NT2/D1 (cell line): ENCODE measurements around the gene TTC13.

Experiments
- DNase-seq: peaks from one replicate; pipeline ENCODE4 v3.0.0-alpha.2; 2011; ENCODE audit warnings: low read depth, low spot score
- H3K27me3 ChIP-seq: 2 replicates; pipeline ENCODE4 v1.6.0; 2011; ENCODE audit warnings: mild to moderate bottlenecking; ENCODE audit not compliant: insufficient read length, insufficient read depth
- H3K36me3 ChIP-seq: 2 replicates; pipeline ENCODE4 v1.6.1; 2011; ENCODE audit warnings: mild to moderate bottlenecking, low read length, mixed read lengths; ENCODE audit not compliant: insufficient read depth, insufficient read length
- H3K4me1 ChIP-seq: 2 replicates; pipeline ENCODE4 v1.5.1; 2011; ENCODE audit not compliant: insufficient read depth, insufficient read length
- H3K4me3 ChIP-seq: 2 replicates; pipeline ENCODE4 v1.5.1; 2011; ENCODE audit warnings: low read depth; ENCODE audit not compliant: insufficient read length
- H3K9ac ChIP-seq: 2 replicates; pipeline ENCODE4 v1.6.0; 2011; ENCODE audit warnings: low read depth; ENCODE audit not compliant: insufficient read length
- H3K9me3 ChIP-seq: 2 replicates; pipeline ENCODE4 v1.5.1; 2011; ENCODE audit warnings: mild to moderate bottlenecking, low read length; ENCODE audit not compliant: insufficient read depth
- SUZ12 ChIP-seq: IDR thresholded peaks from 2 replicates; pipeline ENCODE4 v1.6.1; 2011; ENCODE audit not compliant: insufficient read length, insufficient read depth; ENCODE audit errors: extremely low read depth
- YY1 ChIP-seq: IDR thresholded peaks from 2 replicates; pipeline ENCODE4 v1.6.1; 2011; ENCODE audit not compliant: insufficient read length, insufficient read depth
- ZNF274 ChIP-seq: IDR thresholded peaks from 2 replicates; pipeline ENCODE4 v1.6.1; 2011; ENCODE audit warnings: mild to moderate bottlenecking, low read depth, low read length

The TTC13 gene

DNA sequence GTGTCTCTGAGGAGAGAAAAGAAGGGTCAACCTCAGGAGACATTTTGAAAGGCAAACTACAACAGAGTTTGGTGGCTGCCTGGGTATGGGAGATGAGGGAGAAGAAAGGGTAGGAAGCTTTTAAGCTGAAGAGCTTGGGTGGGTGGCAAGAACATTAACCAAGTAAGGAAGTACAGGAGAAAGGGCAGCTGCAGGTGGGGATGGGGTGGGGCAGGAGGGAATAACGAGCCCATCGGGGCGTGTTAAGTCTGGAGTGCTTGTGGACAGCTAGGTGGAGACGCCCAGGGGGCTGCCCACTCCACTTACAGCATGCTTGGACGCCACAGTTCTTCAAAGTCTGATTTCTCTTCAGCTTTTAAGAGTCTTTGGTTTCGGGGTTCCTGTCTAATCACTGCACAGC lies 42.8 kb downstream of the TTC13 start:
- Histone ChIP-seq H3K36me3 (peaks cover 2% of the 10 kb centered on the region), H3K27me3 (no peaks in the 10 kb centered on the region), H3K9ac (no peak overlapping the region), H3K9me3 (no peaks in the 10 kb centered on the region), H3K4me1 (no peaks in the 10 kb centered on the region), H3K4me3 (no peak overlapping the region)
- no peak for TF ChIP-seq ZNF274
- no peak for TF ChIP-seq SUZ12
- TF ChIP-seq YY1 = no peak
- DNase-seq = no peak

DNA sequence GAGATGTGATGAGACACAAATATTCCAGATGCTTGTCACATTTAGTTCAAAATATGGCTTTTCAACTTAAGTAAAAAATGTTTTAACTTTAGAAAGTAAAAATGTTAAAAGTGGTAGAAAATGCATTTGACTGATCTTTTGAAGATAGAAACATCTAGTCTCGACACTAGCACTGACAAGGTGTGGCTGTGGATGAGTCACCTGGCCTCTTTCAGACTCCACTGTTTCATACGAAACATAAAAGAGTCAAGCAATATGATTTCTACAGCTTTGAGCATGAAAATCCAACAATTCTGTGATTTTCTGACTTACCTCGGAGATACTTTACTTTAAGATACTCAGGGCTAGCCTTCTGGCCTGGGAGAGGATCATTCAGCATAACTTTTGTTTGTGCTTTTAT lies 47.7 kb downstream of the TTC13 start:
- H3K9ac ChIP-seq = no peak overlapping the region
- H3K36me3 ChIP-seq = peaks cover 11% of the 10 kb centered on the region
- TF ChIP-seq SUZ12 (no peak), ZNF274 (no peak), YY1 (no peak)
- DNase-seq = no peak
- no peaks in the 10 kb centered on the region for H3K9me3 ChIP-seq
- no peaks in the 10 kb centered on the region for H3K27me3 ChIP-seq
- H3K4me1 ChIP-seq = no peaks in the 10 kb centered on the region
- H3K4me3 ChIP-seq = no peak overlapping the region

DNA sequence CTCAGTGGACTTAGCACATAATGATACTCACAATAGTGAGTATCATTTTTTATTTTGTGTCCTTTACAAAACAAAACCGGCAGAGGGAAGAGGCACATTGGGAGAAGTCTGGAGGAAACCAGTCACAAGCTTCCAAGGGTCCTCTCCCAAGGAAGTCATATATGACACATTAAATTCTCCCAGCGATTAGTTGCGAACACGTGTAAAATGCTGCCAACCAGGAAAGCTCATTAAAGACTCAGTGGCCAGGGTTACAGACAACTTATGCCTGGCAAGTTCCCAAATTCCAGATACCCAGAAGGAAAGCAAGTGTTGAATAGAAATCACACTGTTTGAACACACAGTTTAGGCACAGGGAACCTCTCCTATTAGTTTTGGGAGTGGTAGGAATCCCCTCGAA lies 52.5 kb downstream of the TTC13 start:
- no peak for TF ChIP-seq YY1
- no peak for TF ChIP-seq SUZ12
- DNase-seq = no peak
- Histone ChIP-seq H3K4me1 (no peaks in the 10 kb centered on the region), H3K36me3 (peaks cover 15% of the 10 kb centered on the region), H3K27me3 (no peaks in the 10 kb centered on the region), H3K9me3 (no peaks in the 10 kb centered on the region), H3K4me3 (no peak overlapping the region), H3K9ac (no peak overlapping the region)

DNA sequence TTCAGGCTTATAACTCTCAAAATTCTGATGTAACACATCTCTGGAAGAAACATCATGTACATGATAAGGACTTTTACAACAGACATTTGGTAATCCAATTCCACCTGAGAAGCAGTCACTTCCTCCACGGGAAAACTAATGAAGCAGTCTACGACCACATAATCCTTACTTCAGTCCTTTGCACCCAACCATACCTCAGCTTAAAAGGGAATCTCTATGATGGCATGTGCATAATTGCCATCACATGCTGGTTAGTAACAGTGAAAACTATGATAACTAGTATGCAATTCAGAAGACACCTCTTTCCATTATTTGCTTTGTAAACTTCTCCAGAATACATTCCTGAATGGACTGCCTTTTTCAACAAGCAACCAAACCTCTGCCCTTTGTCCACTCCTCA lies 53.1 kb downstream of the TTC13 start:
- peaks cover 15% of the 10 kb centered on the region for H3K36me3 ChIP-seq
- H3K9ac ChIP-seq = no peak overlapping the region
- H3K4me1 ChIP-seq = no peaks in the 10 kb centered on the region
- H3K9me3 ChIP-seq = no peaks in the 10 kb centered on the region
- TF ChIP-seq SUZ12 (no peak), YY1 (no peak), ZNF274 (no peak)
- H3K27me3 ChIP-seq = no peaks in the 10 kb centered on the region
- no peak for DNase-seq
- H3K4me3 ChIP-seq = no peak overlapping the region

DNA sequence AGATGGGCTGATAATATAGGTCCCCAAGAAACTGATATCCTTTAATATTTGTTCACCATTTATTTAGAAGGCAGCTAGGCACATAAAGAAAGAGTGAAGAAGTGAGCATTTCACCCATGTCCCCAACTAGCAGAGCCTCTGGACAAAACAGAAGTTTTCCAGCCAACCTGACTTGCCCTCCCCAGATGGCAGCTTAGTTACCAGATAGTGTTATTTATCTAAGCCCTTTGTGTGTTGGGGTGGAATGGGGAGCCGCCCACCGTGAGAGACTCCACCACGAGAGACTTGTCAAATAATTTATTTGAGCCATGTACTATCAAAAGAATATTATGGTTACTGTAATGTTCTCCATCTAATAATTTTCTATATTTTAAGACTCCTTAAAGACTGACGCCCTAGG lies 55.5 kb downstream of the TTC13 start:
- H3K27me3 ChIP-seq = no peaks in the 10 kb centered on the region
- DNase-seq = no peak
- TF ChIP-seq ZNF274 (no peak), SUZ12 (no peak), YY1 (no peak)
- no peak overlapping the region for H3K4me3 ChIP-seq
- H3K9ac ChIP-seq = no peak overlapping the region
- H3K4me1 ChIP-seq = no peaks in the 10 kb centered on the region
- no peaks in the 10 kb centered on the region for H3K9me3 ChIP-seq
- peaks cover 18% of the 10 kb centered on the region for H3K36me3 ChIP-seq

GRCh38 chr1:230922620-230923019 lies 56.0 kb downstream of the TTC13 start:
- H3K9me3 ChIP-seq = no peaks in the 10 kb centered on the region
- no peak overlapping the region for H3K9ac ChIP-seq
- H3K27me3 ChIP-seq = no peaks in the 10 kb centered on the region
- TF ChIP-seq ZNF274 = no peak
- DNase-seq = no peak
- H3K4me3 ChIP-seq = no peak overlapping the region
- peaks cover 13% of the 10 kb centered on the region for H3K36me3 ChIP-seq
- H3K4me1 ChIP-seq = no peaks in the 10 kb centered on the region

DNA sequence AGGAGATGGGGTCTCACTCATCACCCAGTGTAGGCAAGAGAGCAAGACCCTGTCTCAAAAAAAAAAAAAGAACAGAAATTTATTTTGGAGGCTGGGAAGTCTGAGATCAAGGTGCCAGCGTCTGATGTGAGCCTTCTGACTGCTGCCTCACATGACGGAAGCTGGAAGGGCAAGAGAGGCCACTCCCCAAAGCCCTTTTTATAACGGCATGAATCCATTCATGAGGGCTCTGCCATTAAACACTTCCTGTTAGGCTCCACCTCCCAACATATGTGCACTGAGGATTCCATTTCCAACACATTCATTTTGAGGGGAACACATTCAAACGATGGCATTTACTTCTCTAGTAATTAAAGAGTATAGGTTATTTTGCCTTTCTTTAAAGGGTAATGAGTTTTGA lies 59.5 kb downstream of the TTC13 start:
- no peak overlapping the region for H3K9ac ChIP-seq
- no peak for DNase-seq
- no peaks in the 10 kb centered on the region for H3K27me3 ChIP-seq
- TF ChIP-seq YY1 (no peak), ZNF274 (no peak), SUZ12 (no peak)
- no peaks in the 10 kb centered on the region for H3K9me3 ChIP-seq
- no peaks in the 10 kb centered on the region for H3K4me1 ChIP-seq
- H3K4me3 ChIP-seq = no peak overlapping the region
- peaks cover 9% of the 10 kb centered on the region for H3K36me3 ChIP-seq

GRCh38 chr1:230917284-230918135 lies 61.2 kb downstream of the TTC13 start:
- TF ChIP-seq YY1 (no peak), ZNF274 (no peak), SUZ12 (no peak)
- H3K9ac ChIP-seq = no peak overlapping the region
- peak; percentile 92 for DNase-seq
- no peaks in the 10 kb centered on the region for H3K27me3 ChIP-seq
- no peaks in the 10 kb centered on the region for H3K9me3 ChIP-seq
- H3K4me3 ChIP-seq = no peak overlapping the region
- H3K4me1 ChIP-seq = no peaks in the 10 kb centered on the region
- peaks cover 11% of the 10 kb centered on the region for H3K36me3 ChIP-seq
